ENCODE results near the gene SLC39A2. TPM values are rescaled to one million over a fixed set of nuclear protein-coding genes. Genes with fewer than 3 reads are reported as not detected.

Gene SLC39A2
- total RNA-seq, 2 donors from 2014 or later: 1.2 to 3.0 TPM

DNA sequence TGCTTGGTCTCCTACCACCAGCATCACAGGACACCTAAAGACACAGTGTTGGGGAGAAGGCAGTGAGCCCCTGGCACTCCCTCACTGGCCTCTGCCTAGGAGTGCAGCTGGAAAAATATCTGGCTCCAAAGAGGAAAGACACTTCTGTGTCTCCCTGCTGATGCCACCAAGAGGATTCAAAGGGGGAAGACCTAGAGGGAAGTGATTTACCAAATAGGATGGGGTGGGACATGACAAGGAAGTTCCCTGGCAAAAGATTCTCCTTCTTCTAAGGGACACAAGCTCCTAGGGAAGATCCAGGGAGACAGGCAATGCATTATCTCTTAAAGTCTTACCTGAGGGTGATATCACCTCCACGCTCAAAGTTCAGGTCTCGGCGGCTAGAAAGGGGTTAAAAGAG, 19.7 kb downstream of the SLC39A2 start:
- Histone ChIP-seq H3K9me3 (no peaks in the 10 kb centered on the region), H3K27ac (no peak overlapping the region), H3K27me3 (no peaks in the 10 kb centered on the region), H3K4me3 (no peak overlapping the region), H3K9ac (ENCODE audit: low read depth in 2 of 2, low read length in 2 of 2) (no peak overlapping the region), H3K4me1 (no peaks in the 10 kb centered on the region), H3K36me3 (peaks cover 4% of the 10 kb centered on the region)
- intact Hi-C loops (cut with DNase I): loop anchor here (5.0 kb wide), 1 partner anchor 74 kb away; no protein-coding TSS in a partner anchor
- DNase-seq: no peak
- no peak for TF ChIP-seq CTCF (IDR thresholded peaks at IDR 0.05)

DNA sequence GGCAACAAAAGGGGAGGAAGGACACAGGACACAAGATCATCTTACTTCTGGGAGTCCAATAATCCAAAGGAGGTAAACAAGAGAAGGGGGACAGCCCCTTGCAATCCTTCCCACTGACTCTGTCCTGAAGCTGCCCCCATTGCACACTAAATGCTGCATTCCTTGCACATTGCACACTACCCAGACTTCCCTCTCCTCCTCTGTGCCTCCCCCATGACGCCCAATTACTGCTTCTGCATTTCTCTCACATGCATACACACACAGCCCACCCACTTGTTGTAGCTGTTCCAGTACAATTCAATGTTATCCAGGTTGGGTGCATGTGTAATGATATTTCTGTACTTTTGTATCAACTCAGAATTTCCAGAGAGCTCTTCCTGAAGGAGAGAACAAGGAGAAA, 20.3 kb downstream of the SLC39A2 start:
- Histone ChIP-seq H3K36me3 (peaks cover 4% of the 10 kb centered on the region), H3K27me3 (no peaks in the 10 kb centered on the region), H3K9ac (ENCODE audit: low read depth in 2 of 2, low read length in 2 of 2) (no peak overlapping the region), H3K4me3 (no peak overlapping the region), H3K4me1 (no peaks in the 10 kb centered on the region), H3K27ac (no peak overlapping the region), H3K9me3 (no peaks in the 10 kb centered on the region)
- intact Hi-C loops (cut with DNase I): loop anchor here (5.0 kb wide), 1 partner anchor 73 kb away; no protein-coding TSS in a partner anchor
- no peak for DNase-seq
- no peak for TF ChIP-seq CTCF (IDR thresholded peaks at IDR 0.05)

GRCh38 chr14:21020977-21021545, 22.0 kb downstream of the SLC39A2 start:
- intact Hi-C loops (cut with DNase I): no loop called here
- no peak for DNase-seq
- no peak overlapping the region for H3K4me3 ChIP-seq
- H3K9ac ChIP-seq (ENCODE audit: low read depth in 2 of 2, low read length in 2 of 2): no peak overlapping the region
- H3K4me1 ChIP-seq: no peaks in the 10 kb centered on the region
- no peak overlapping the region for H3K27ac ChIP-seq
- H3K36me3 ChIP-seq: peaks cover 4% of the 10 kb centered on the region
- no peaks in the 10 kb centered on the region for H3K27me3 ChIP-seq
- no peak for TF ChIP-seq CTCF (IDR thresholded peaks at IDR 0.05)
- no peaks in the 10 kb centered on the region for H3K9me3 ChIP-seq

- intact Hi-C loops (cut with DNase I): no loop called here
- H3K4me1 ChIP-seq: no peaks in the 10 kb centered on the region
- H3K27me3 ChIP-seq: no peaks in the 10 kb centered on the region
- peak overlapping the region in 1 of 2 donors; percentile 94 for H3K9ac ChIP-seq (ENCODE audit: low read depth in 2 of 2, low read length in 2 of 2)
- H3K4me3 ChIP-seq: no peak overlapping the region
- H3K36me3 ChIP-seq: no peaks in the 10 kb centered on the region
- TF ChIP-seq CTCF (IDR thresholded peaks at IDR 0.05): no peak
- no peaks in the 10 kb centered on the region for H3K9me3 ChIP-seq
- no peak overlapping the region for H3K27ac ChIP-seq
- DNase-seq: no peak
Observed at GRCh38 chr14:21022686-21023085, 23.6 kb downstream of the SLC39A2 start.

GRCh38 chr14:21023174-21023573, 24.1 kb downstream of the SLC39A2 start:
- no peak for TF ChIP-seq CTCF (IDR thresholded peaks at IDR 0.05)
- no peaks in the 10 kb centered on the region for H3K36me3 ChIP-seq
- H3K27me3 ChIP-seq: no peaks in the 10 kb centered on the region
- intact Hi-C loops (cut with DNase I): no loop called here
- no peak overlapping the region for H3K27ac ChIP-seq
- H3K4me3 ChIP-seq: no peak overlapping the region
- no peak for DNase-seq
- no peaks in the 10 kb centered on the region for H3K4me1 ChIP-seq
- peak overlapping the region in 1 of 2 donors; percentile 94 for H3K9ac ChIP-seq (ENCODE audit: low read depth in 2 of 2, low read length in 2 of 2)
- no peaks in the 10 kb centered on the region for H3K9me3 ChIP-seq
